Sigmoid colon (tissue), 7 donors: ENCODE results near the gene PRDX5. TPM values are rescaled to one million over a fixed set of nuclear protein-coding genes. Genes with fewer than 3 reads are reported as not detected.

Experiments
- DNase-seq: peaks from one replicate; pipeline ENCODE4 v3.0.0-alpha.2; 2019
- H3K27ac ChIP-seq, 4 donors: fragments of 200-600 bp; sonication (generic); one replicate each; pipeline ENCODE4 v1.5.1; 2016 to 2019; ENCODE audit warnings: mild to moderate bottlenecking in 1 of 4
- H3K27me3 ChIP-seq, 3 donors: fragments of 200-600 bp; sonication (generic); one replicate each; pipeline ENCODE4 v1.5.1; 2019; ENCODE audit warnings: mild to moderate bottlenecking in 1 of 3
- H3K36me3 ChIP-seq, 4 donors: fragments of 200-600 bp; sonication (generic); one replicate each; pipeline ENCODE4 v1.5.1; 2016 to 2019
- H3K4me1 ChIP-seq, 4 donors: fragments of 200-600 bp; sonication (generic); one replicate each; pipeline ENCODE4 v1.5.1; 2017 to 2019
- H3K4me3 ChIP-seq, 4 donors: fragments of 200-600 bp; sonication (generic); one replicate each; pipeline ENCODE4 v1.5.1; 2017 to 2019; ENCODE audit warnings: mild to moderate bottlenecking in 2 of 4, moderate library complexity in 1 of 4
- H3K9me3 ChIP-seq, 4 donors: fragments of 200-600 bp in 3 of 4; sonication (generic) in 3 of 4; one replicate each; pipeline versions ENCODE4 v1.5.1 to v1.6.1; 2013 to 2019
- EP300 ChIP-seq, 4 donors: sonication (generic); formaldehyde crosslinking; IDR thresholded peaks; one replicate each; pipeline ENCODE4 v1.6.1; 2017; ENCODE audit warnings: antibody characterized with exemption in 4 of 4
- POLR2A ChIP-seq, 2 donors: fragments of 450-650 bp; IDR thresholded peaks; one replicate each; pipeline ENCODE4 v1.6.1; 2016; ENCODE audit warnings: antibody characterized with exemption in 2 of 2, mild to moderate bottlenecking in 2 of 2, moderate library complexity in 2 of 2
- POLR2AphosphoS5 ChIP-seq, 4 donors: sonication (generic); formaldehyde crosslinking; IDR thresholded peaks; one replicate each; pipeline ENCODE4 v1.6.1; 2017; ENCODE audit warnings: antibody characterized with exemption in 4 of 4
- WGBS, 2 donors: extraction: QIAGEN DNeasy Blood & Tissue Kit; methylation state at CpG; one replicate each; pipeline ENCODE4 v1.1.7; 2013; 5-methylcytosine and 5-hydroxymethylcytosine counted together
- intact Hi-C: fragments of 100-400 bp; cut with DNase I; formaldehyde crosslinking; loops from one replicate; pipeline ENCODE4 v1.15.1; 2023
- polyA plus RNA-seq, 3 donors: library from polyadenylated mRNA; stranded (reverse); fragments of 200-250 nt; gene quantifications; one replicate each; pipeline ENCODE4 v1.2.3, GENCODE V29; 2013
- total RNA-seq, 4 donors: library from RNA; depleted of rRNA; stranded (reverse); fragments of >200 nt; gene quantifications; one replicate each; pipeline ENCODE4 v1.1.0, GENCODE V29; 2016
- TF ChIP-seq, protein P1 (sequence below), 4 experiments: fragments of 450-650 bp in 3 of 4; fragments of 200-600 bp in 1 of 4; IDR thresholded peaks; one replicate each; pipeline ENCODE4 v1.5.1; 2016 to 2019; ENCODE audit warnings: antibody characterized with exemption in 4 of 4, mild to moderate bottlenecking in 3 of 4, moderate library complexity in 2 of 4
- donor health status: healthy with polysubstance abuse.
- donor health status: Bipolar disorder and iron deficiency.
- donor health status: healthy.

PRDX5 gene
- total and polyA plus RNA-seq, 7 donors: 169 to 1,045 (median 269) TPM

DNA sequence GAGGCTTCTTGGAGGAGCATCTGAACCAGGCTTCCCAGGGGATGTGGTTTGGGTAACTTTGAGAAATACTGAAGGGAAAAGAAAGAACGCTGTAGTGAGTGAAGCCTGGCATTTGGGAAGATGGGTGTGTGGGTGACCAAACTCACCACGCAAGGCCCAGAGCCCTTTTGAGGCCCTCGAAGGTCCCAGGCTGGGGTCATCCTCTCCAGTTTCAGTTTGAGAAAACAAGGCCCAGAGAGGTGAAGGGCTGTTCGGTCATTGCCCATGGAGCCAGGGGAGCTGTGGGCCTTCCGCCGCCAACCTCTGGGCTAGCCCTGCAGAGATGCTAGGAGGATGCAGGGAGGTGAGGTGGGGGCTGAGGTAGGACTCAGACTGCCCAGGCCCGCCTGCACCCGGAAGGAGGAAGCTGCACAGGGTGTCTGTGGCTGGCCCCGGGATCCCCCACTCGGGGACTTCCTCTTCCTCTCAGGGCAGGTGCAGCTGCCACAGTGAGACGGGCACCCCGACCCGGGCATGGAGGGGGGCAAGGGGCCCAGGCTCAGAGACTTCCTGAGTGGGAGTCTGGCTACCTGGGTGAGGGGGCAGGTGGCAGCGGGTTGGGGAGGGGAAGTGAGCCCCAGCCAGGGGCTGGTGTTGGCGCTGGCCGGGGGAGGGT is 22.0 kb downstream of the PRDX5 start, which contains the start of gene CCDC88B:
TSS of gene CCDC88B (plus strand) at position 451 of the 655 bp plus-strand sequence. CDS start at position 514, 63 bp downstream.
- H3K4me3 ChIP-seq: peak within 1 kb of the TSS in 2 of 4 donors; percentile 8 to 36
- H3K27ac ChIP-seq: no peak within 1 kb of the TSS
- no peaks in the 10 kb centered on the region for H3K36me3 ChIP-seq
- TF ChIP-seq POLR2AphosphoS5 (IDR thresholded peaks at IDR 0.05) (no peak), POLR2A (IDR thresholded peaks at IDR 0.05) (no peak), EP300 (IDR thresholded peaks at IDR 0.05) (no peak)
- TF ChIP-seq, protein P1, sequence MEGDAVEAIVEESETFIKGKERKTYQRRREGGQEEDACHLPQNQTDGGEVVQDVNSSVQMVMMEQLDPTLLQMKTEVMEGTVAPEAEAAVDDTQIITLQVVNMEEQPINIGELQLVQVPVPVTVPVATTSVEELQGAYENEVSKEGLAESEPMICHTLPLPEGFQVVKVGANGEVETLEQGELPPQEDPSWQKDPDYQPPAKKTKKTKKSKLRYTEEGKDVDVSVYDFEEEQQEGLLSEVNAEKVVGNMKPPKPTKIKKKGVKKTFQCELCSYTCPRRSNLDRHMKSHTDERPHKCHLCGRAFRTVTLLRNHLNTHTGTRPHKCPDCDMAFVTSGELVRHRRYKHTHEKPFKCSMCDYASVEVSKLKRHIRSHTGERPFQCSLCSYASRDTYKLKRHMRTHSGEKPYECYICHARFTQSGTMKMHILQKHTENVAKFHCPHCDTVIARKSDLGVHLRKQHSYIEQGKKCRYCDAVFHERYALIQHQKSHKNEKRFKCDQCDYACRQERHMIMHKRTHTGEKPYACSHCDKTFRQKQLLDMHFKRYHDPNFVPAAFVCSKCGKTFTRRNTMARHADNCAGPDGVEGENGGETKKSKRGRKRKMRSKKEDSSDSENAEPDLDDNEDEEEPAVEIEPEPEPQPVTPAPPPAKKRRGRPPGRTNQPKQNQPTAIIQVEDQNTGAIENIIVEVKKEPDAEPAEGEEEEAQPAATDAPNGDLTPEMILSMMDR (IDR thresholded peaks at IDR 0.05): no peak
- no peaks in the 10 kb centered on the region for H3K27me3 ChIP-seq
- WGBS, 2 donors: 31 to 45% methylated on average over 16 of the region's 16 CpGs
- H3K4me1 ChIP-seq: peaks cover 0 to 24% (median 12%) of the 10 kb centered on the region in 4 donors
- intact Hi-C loops: no loop called here
- no peak for DNase-seq
- no peaks in the 10 kb centered on the region for H3K9me3 ChIP-seq

DNA sequence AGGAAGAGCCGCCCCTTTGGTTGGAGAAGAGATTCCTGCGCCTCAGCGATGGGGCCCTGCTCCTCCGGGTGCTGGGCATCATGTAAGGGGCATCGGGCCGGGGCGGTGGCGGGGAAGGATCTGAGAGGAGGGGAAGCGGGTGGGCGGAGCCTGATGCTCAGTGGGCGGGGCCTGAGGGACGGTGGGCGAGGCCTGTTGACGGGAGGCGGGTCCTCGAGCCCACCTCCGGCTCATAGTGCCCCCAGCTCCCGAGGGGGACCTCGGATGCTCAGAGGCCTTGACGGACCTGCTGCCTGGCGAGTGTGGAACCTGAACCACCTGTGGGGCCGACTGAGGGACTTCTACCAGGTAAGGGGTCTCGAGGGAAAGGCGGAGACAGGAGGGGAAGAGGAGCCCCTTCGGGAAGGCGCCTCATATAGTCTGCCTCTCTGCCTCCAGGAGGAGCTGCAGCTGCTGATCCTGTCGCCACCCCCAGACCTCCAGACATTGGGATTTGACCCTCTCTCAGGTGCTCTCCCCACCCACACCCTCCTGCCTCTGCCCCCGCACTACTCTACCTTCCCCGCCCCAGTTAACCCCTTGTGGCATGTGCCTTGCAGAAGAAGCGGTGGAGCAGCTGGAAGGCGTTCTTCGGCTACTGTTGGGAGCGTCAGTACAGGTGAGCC is 22.9 kb downstream of the PRDX5 start:
- Histone ChIP-seq H3K4me1 (peaks cover 0 to 24% (median 12%) of the 10 kb centered on the region in 4 donors), H3K27me3 (no peaks in the 10 kb centered on the region), H3K36me3 (no peaks in the 10 kb centered on the region), H3K27ac (no peak overlapping the region), H3K4me3 (peak overlapping the region in 2 of 4 donors; percentile 8 to 36), H3K9me3 (no peaks in the 10 kb centered on the region)
- WGBS, 2 donors: 32 to 73% methylated on average over 33 of the region's 33 CpGs
- TF ChIP-seq, protein P1 (IDR thresholded peaks at IDR 0.05): no peak
- intact Hi-C loops: no loop called here
- DNase-seq: no peak

DNA sequence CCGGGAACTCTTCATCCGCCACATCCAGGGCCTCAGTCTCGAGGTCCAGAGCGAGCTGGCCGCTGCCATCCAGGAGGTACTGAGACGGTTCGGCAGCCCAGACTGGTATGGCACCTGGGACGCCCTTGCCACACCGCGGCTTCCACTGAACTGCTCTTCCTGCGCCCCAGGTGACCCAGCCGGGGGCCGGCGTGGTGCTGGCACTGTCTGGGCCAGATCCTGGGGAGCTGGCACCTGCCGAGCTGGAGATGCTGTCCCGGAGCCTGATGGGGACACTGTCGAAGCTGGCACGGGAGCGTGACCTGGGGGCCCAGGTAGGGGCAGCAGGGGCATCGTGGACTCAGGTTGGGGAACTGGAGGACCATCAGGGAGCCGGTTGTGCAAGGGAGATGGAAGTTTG is 23.5 kb downstream of the PRDX5 start:
- H3K4me1 ChIP-seq: peaks cover 0 to 24% (median 12%) of the 10 kb centered on the region in 4 donors
- intact Hi-C loops: no loop called here
- no peaks in the 10 kb centered on the region for H3K36me3 ChIP-seq
- no peak for DNase-seq
- no peaks in the 10 kb centered on the region for H3K9me3 ChIP-seq
- TF ChIP-seq POLR2A (IDR thresholded peaks at IDR 0.05): no peak
- TF ChIP-seq EP300 (IDR thresholded peaks at IDR 0.05): no peak
- TF ChIP-seq, protein P1 (IDR thresholded peaks at IDR 0.05): no peak
- TF ChIP-seq POLR2AphosphoS5 (IDR thresholded peaks at IDR 0.05): no peak
- H3K4me3 ChIP-seq: no peak overlapping the region
- no peaks in the 10 kb centered on the region for H3K27me3 ChIP-seq
- no peak overlapping the region for H3K27ac ChIP-seq
- 86 to 87% methylated on average over 21 of the region's 21 CpGs for WGBS, 2 donors

DNA sequence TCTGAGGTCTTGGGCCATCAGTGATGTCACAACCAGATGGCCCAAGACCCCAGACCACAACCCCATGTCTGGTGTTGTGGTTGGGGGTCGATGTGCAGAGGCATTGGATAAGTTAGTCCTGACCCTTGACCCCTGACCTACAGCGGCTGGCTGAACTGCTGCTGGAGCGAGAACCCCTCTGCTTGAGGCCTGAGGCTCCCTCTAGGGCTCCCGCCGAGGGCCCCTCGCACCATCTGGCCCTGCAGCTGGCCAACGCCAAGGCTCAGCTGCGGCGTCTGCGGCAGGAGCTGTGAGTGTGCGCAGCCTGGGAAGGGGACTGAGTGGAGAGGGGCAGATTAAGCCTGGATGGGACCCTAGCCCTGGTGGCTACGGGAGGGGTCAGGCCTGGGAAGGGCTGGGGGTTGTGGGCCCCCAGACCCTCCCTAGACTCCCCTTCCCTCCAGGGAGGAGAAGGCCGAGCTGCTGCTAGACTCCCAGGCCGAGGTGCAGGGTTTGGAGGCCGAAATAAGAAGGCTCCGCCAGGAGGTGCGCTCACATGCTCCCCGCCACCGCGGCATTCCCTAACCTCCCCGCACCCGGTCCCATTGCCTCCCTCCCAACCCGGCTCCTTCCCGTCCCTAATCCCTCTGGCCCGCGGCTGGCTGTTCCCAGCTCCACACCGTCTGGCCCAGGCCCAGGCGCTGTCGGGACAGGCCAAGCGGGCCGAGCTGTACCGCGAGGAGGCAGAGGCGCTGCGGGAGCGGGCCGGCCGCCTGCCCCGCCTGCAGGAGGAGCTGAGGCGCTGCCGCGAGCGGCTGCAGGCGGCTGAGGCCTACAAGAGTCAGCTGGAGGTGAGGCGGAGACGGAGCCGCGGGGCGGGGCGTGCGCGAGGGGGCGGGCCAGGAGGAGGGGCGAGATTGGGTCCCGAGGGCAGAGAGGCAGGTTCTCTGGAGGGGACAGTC is 24.2 kb downstream of the PRDX5 start:
- H3K27me3 ChIP-seq: no peaks in the 10 kb centered on the region
- peak overlapping the region; percentile 78 to 84 (median 82) for H3K27ac ChIP-seq
- WGBS, 2 donors: 14 to 26% methylated on average over 55 of the region's 55 CpGs
- intact Hi-C loops: loop anchor here (2.0 kb wide), 1 partner anchor 23 kb away; the partner anchor contains the start of gene PRDX5
- peak in 1 of 2 donors; percentile 29 for TF ChIP-seq POLR2A (IDR thresholded peaks at IDR 0.05)
- no peak for TF ChIP-seq EP300 (IDR thresholded peaks at IDR 0.05)
- TF ChIP-seq, protein P1 (IDR thresholded peaks at IDR 0.05): peak; percentile 8 to 56 (median 46)
- TF ChIP-seq POLR2AphosphoS5 (IDR thresholded peaks at IDR 0.05): peak; percentile 44 to 75 (median 60)
- H3K36me3 ChIP-seq: no peaks in the 10 kb centered on the region
- H3K4me1 ChIP-seq: peaks cover 0 to 24% (median 12%) of the 10 kb centered on the region in 4 donors
- H3K9me3 ChIP-seq: no peaks in the 10 kb centered on the region
- peak; percentile 94 for DNase-seq
- peak overlapping the region; percentile 9 to 44 (median 39) for H3K4me3 ChIP-seq
